Heart left ventricle (tissue), 16 donors: Measurements from ENCODE around the gene RND2. TPM values are rescaled to one million over a fixed set of nuclear protein-coding genes. Genes with fewer than 3 reads are reported as not detected.
"Not testable (repeated sequence)": the region's sequence is repeated elsewhere in the genome, so short reads cannot be mapped to it uniquely, and the experiment has no call there.

Source experiments
- ATAC-seq, 4 donors: fragments of 200-7000 bp; cut with Tn5 transposase; one replicate each; pipeline ENCODE4 v1.9.1; 2020 to 2022; ENCODE audit warnings: moderate library complexity in 4 of 4, mild to moderate bottlenecking in 3 of 4, moderate number of reproducible peaks in 1 of 4
- DNase-seq, 5 donors: peaks; one replicate each; pipeline ENCODE4 v3.0.0-alpha.2; 2020
- H3K27ac ChIP-seq, 12 donors: fragments of 200-600 bp; sonication (generic) in 4 of 12; one replicate each; pipeline versions ENCODE4 v1.5.0 to v1.8.0; 2016 to 2022; ENCODE audit warnings: mild to moderate bottlenecking in 2 of 12
- H3K27me3 ChIP-seq, 9 donors: fragments of 200-600 bp; sonication (generic) in 2 of 9; one replicate each; pipeline versions ENCODE4 v1.5.1 to v1.8.0; 2016 to 2022; ENCODE audit warnings: mild to moderate bottlenecking in 3 of 9
- H3K36me3 ChIP-seq, 9 donors: fragments of 200-600 bp; sonication (generic) in 2 of 9; one replicate each; pipeline versions ENCODE4 v1.5.0 to v1.8.0; 2018 to 2022; ENCODE audit warnings: mild to moderate bottlenecking in 2 of 9
- H3K4me1 ChIP-seq, 12 donors: fragments of 200-600 bp; sonication (generic) in 4 of 12; one replicate each; pipeline versions ENCODE4 v1.5.0 to v1.8.0; 2016 to 2022; ENCODE audit warnings: mild to moderate bottlenecking in 3 of 12
- H3K4me3 ChIP-seq, 12 donors: fragments of 200-600 bp; sonication (generic) in 4 of 12; one replicate each; pipeline versions ENCODE4 v1.5.0 to v1.8.0; 2017 to 2022; ENCODE audit warnings: mild to moderate bottlenecking in 9 of 12, moderate library complexity in 4 of 12
- H3K9me3 ChIP-seq, 12 donors: fragments of 200-600 bp; sonication (generic) in 4 of 12; one replicate each; pipeline versions ENCODE4 v1.5.0 to v1.8.0; 2016 to 2022; ENCODE audit warnings: mild to moderate bottlenecking in 1 of 12
- CTCF ChIP-seq, 12 donors: fragments of 200-600 bp; sonication (generic) in 4 of 12; IDR thresholded peaks; one replicate each; pipeline versions ENCODE4 v1.5.0 to v1.8.0; 2018 to 2022; ENCODE audit warnings: antibody characterized with exemption in 12 of 12, mild to moderate bottlenecking in 5 of 12
- POLR2A ChIP-seq, 2 donors: fragments of 450-650 bp; IDR thresholded peaks; one replicate each; pipeline ENCODE4 v1.6.1; 2017; ENCODE audit warnings: antibody characterized with exemption in 2 of 2, mild to moderate bottlenecking in 2 of 2, moderate library complexity in 2 of 2
- WGBS, 4 donors: extraction: QIAGEN DNeasy Blood & Tissue Kit in 2 of 4; methylation state at CpG; one replicate each; pipeline versions ENCODE4 v1.1.5 to v1.1.7; 2013 to 2018; 5-methylcytosine and 5-hydroxymethylcytosine counted together
- intact Hi-C, 10 donors: fragments of 100-400 bp; cut with DNase I; formaldehyde crosslinking; loops; one replicate each; pipeline versions ENCODE4 v1.11.1 to v1.14.2; 2022
- polyA plus RNA-seq, 2 donors: library from polyadenylated mRNA; stranded (reverse); fragments of 200-250 nt; gene quantifications; one replicate each; pipeline ENCODE4 v1.2.3, GENCODE V29; 2013
- total RNA-seq, 9 donors: library from RNA; depleted of rRNA in 2 of 9; stranded (reverse); fragments of >200 nt in 2 of 9; fragmentation: NEBNext Ultra II Directional in 3 of 9; extraction: Animal tissue kit (Norgen Biotek cat#: 25700) in 3 of 9; gene quantifications; one replicate each; pipeline versions ENCODE4 v1.1.0 to v1.2.4, GENCODE V29; 2016 to 2023
- donor health status: ischemic (EF 13 %, LVEDD 7.1; RV severe dilation, severe dysfunction).
- donor health status: healthy with polysubstance abuse.
- donor health status: DM: no; HTN: yes; CAD: no.
- donor health status: DM: no; HTN: no; CAD: no.
- donor health status: ischemic (EF 25% LVEDD 6.9; RV normal size, moderate dysfunction).
- donor health status: ischemic (EF 25% LVEDD 5.7; RV mildly dilated, moderate dysfunction).
- donor health status: healthy.
- donor health status: DM: yes; HTN: yes; CAD: no.
- donor health status: ischemic (EF 35%, LVEDD 5.7; RV mildly dilated, moderate dysfunction).
- donor health status: nonischemic (EF 11% LVEDD 7.7; RV severe dilation, severe dysfunction).
- donor health status: DM: yes; HTN: yes; CAD: no.
- donor health status: PGD.
- donor health status: ischemic (EF 29% LVEDD 5.4; RV normal size, mild dysfunction).
- donor health status: nonischemic (EF 23%, LVEDD 6.1; RV moderate dilation, normal function).

The RND2 gene
- total and polyA plus RNA-seq, 11 donors, result 0.10 to 1.6 (median 0.56) TPM

GRCh38 chr17:42997390-42997983 is 27.5 kb upstream of the RND2 start:
- intact Hi-C loops, result loop anchor here in 1 of 10 donors (10.0 kb wide), 2 partner anchors 63 to 413 kb away; no protein-coding TSS in a partner anchor
- no peaks in the 10 kb centered on the region for H3K27me3 ChIP-seq
- TF ChIP-seq POLR2A (IDR thresholded peaks at IDR 0.05) (no peak), CTCF (IDR thresholded peaks at IDR 0.05) (no peak)
- ATAC-seq, result peak in 1 of 4 donors; percentile 1
- peaks cover 7 to 40% (median 16%) of the 10 kb centered on the region in 12 donors for H3K4me1 ChIP-seq
- 16 to 29% (median 23%) methylated on average over 5 of the region's 5 CpGs for WGBS, 4 donors
- H3K9me3 ChIP-seq, result no peaks in the 10 kb centered on the region
- H3K27ac ChIP-seq, result peak overlapping the region in 11 of 12 donors; percentile 22 to 92 (median 82)
- peak overlapping the region in 10 of 12 donors; percentile 1 to 94 (median 78) for H3K4me3 ChIP-seq
- peaks cover 0 to 54% (median 42%) of the 10 kb centered on the region in 9 donors for H3K36me3 ChIP-seq
- no peak for DNase-seq

- intact Hi-C loops, result loop anchor here in 2 of 10 donors (1.0 to 10.0 kb wide), 4 partner anchors 18 to 413 kb away; partner anchors contain the start of genes PTGES3L (in 2 of the 2), RUNDC1 (in 2 of the 2) and AARSD1 (in 1 of the 2)
- WGBS, 4 donors, result 0 to 1% (median 0%) methylated on average over 23 to 49 of the region's 49 CpGs
- ATAC-seq, result peak; percentile 97 to 99 (median 98)
Measured at GRCh38 chr17:42997984-42998938, 26.8 kb upstream of the RND2 start, which contains the start of gene RPL27. RPL27 (plus strand) TSS chr17:42998419; CDS start chr17:42998751, 332 bp downstream.

GRCh38 chr17:42999003-42999525 is 26.0 kb upstream of the RND2 start:
- DNase-seq (no peak), ATAC-seq (no peak)
- Histone ChIP-seq H3K9me3 (no peaks in the 10 kb centered on the region), H3K36me3 (peaks cover 0 to 55% (median 45%) of the 10 kb centered on the region in 9 donors), H3K4me3 (peak overlapping the region; percentile 50 to 94 (median 77)), H3K27me3 (no peaks in the 10 kb centered on the region), H3K4me1 (peaks cover 7 to 40% (median 16%) of the 10 kb centered on the region in 12 donors), H3K27ac (peak overlapping the region in 11 of 12 donors; percentile 57 to 97 (median 87))
- TF ChIP-seq CTCF (IDR thresholded peaks at IDR 0.05), result no peak
- no peak for TF ChIP-seq POLR2A (IDR thresholded peaks at IDR 0.05)
- intact Hi-C loops, result loop anchor here in 1 of 10 donors (10.0 kb wide), 2 partner anchors 64 to 414 kb away; no protein-coding TSS in a partner anchor
- WGBS, 4 donors, result 9 to 16% (median 13%) methylated on average over 10 of the region's 10 CpGs

More at GRCh38 chr17:42997984-42998938, 26.8 kb upstream of the RND2 start, which contains the start of gene RPL27:
- no peaks in the 10 kb centered on the region for H3K27me3 ChIP-seq
- H3K4me1 ChIP-seq, result peaks cover 7 to 40% (median 16%) of the 10 kb centered on the region in 12 donors
- H3K9me3 ChIP-seq, result no peaks in the 10 kb centered on the region
- H3K27ac ChIP-seq, result peak within 1 kb of the TSS; percentile 26 to 97 (median 87)
- peak within 1 kb of the TSS; percentile 50 to 94 (median 77) for H3K4me3 ChIP-seq
- peak; percentile 97 to 99 (median 98) for DNase-seq
- peaks cover 0 to 54% (median 42%) of the 10 kb centered on the region in 9 donors for H3K36me3 ChIP-seq
- TF ChIP-seq POLR2A (IDR thresholded peaks at IDR 0.05) (peak in 1 of 2 donors; percentile 89), CTCF (IDR thresholded peaks at IDR 0.05) (peak; percentile 79 to 98 (median 89))

DNA sequence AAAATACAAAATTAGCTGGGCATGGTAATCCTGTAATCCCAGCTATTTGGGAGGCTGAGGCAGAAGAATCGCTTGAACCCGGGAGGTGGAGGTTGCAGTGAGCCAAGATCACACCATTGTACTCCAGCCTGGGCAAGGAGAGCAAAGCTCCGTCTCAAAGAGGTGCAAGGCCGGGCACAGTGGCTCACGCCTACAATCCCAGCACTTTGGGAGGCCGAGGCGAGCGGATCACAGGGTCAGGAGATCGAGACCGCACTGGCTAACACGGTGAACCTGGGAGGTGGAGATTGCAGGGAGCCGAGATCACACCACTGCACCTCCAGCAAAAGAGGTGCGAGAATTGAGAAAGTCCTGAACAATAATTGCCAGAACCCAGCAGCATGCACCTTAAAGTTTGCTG is 24.1 kb upstream of the RND2 start:
- intact Hi-C loops, result loop anchor here in 1 of 10 donors (5.0 kb wide), 1 partner anchor 171 kb away; the partner anchor contains the start of gene NBR1
- not testable (repeated sequence) for ATAC-seq, H3K27ac ChIP-seq, H3K27me3 ChIP-seq, H3K4me3 ChIP-seq, DNase-seq, H3K9me3 ChIP-seq
- Histone ChIP-seq H3K36me3 (peaks cover 0 to 57% (median 50%) of the 10 kb centered on the region in 9 donors), H3K4me1 (peaks cover 7 to 40% (median 16%) of the 10 kb centered on the region in 12 donors)
- WGBS, 4 donors, result 91 to 95% (median 94%) methylated on average over 13 of the region's 13 CpGs
